Neural progenitor cell (in vitro differentiated cells): ENCODE measurements around the gene CST11.

Experiments
- CTCF ChIP-seq: fragments of 200-600 bp; sonication (generic); IDR thresholded peaks from 2 replicates; pipeline ENCODE4 v1.5.1; 2017; ENCODE audit warnings: antibody characterized with exemption, mild to moderate bottlenecking
- EZH2 ChIP-seq: fragments of 200-600 bp; sonication (generic); IDR thresholded peaks from 2 replicates; pipeline ENCODE4 v1.6.1; 2017; ENCODE audit warnings: antibody characterized with exemption, mild to moderate bottlenecking, moderate library complexity
- EZH2phosphoT487 ChIP-seq: fragments of 200-600 bp; sonication (generic); IDR thresholded peaks from 2 replicates; pipeline ENCODE4 v1.6.1; 2017; ENCODE audit warnings: antibody characterized with exemption

DNA sequence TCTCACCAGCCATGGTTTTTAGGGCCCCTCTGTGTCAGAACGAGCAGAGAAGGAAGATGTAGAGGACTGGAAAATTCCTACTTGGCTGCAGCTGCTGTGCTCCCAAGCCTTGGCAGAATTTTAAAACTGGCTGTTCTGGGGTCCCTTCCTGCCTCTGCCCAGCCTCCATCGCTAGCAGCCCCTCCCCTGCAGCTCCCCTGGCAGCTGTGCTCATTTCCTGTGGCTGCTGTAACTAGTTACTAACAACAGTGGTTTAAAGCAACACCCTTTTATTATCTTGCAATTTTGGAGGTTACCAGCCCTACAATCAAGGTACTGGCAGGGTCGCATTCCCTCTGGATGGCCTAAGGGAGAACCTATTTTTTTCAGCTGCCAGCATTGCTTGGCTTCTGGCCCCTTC lies 3.7 kb upstream of the CST11 start:
- no peak for TF ChIP-seq EZH2
- no peak for TF ChIP-seq CTCF
- TF ChIP-seq EZH2phosphoT487, result no peak
